GM12878 (cell line): ENCODE results near the gene CCDC107.

ENCODE experiments used
- BCL11A ChIP-seq: IDR thresholded peaks from 2 replicates; pipeline ENCODE4 v1.6.1; 2011; ENCODE audit warnings: low read depth, low read length
- FOXM1 ChIP-seq: IDR thresholded peaks from 2 replicates; pipeline ENCODE4 v1.6.1; 2012; ENCODE audit warnings: low read depth, mild to moderate bottlenecking, inconsistent platforms, low read length, moderate library complexity
- POLR2AphosphoS5 ChIP-seq: IDR thresholded peaks from 2 replicates; pipeline ENCODE4 v1.6.1; 2011; ENCODE audit warnings: mild to moderate bottlenecking, low read length, inconsistent platforms
- TF ChIP-seq, protein P1 (sequence below), 3 experiments: IDR thresholded peaks in 2 of 3; conservative IDR thresholded peaks in 1 of 3; 2 replicates each; pipeline ENCODE4 v1.5.1; 2011; ENCODE audit warnings: low read depth in 3 of 3, low read length in 3 of 3, mild to moderate bottlenecking in 3 of 3, control low read depth in 2 of 3, moderate library complexity in 2 of 3, inconsistent platforms in 1 of 3, mixed read lengths in 1 of 3; ENCODE audit not compliant: control insufficient read depth in 2 of 3, insufficient read depth in 1 of 3; ENCODE audit errors: extremely low read depth in 1 of 3
- TF ChIP-seq, protein P2 (sequence below): fragments of 450-650 bp; IDR thresholded peaks from 2 replicates; pipeline ENCODE4 v1.6.1; 2017; ENCODE audit warnings: mild to moderate bottlenecking, low read depth, inconsistent platforms; ENCODE audit not compliant: poor library complexity, severe bottlenecking

DNA sequence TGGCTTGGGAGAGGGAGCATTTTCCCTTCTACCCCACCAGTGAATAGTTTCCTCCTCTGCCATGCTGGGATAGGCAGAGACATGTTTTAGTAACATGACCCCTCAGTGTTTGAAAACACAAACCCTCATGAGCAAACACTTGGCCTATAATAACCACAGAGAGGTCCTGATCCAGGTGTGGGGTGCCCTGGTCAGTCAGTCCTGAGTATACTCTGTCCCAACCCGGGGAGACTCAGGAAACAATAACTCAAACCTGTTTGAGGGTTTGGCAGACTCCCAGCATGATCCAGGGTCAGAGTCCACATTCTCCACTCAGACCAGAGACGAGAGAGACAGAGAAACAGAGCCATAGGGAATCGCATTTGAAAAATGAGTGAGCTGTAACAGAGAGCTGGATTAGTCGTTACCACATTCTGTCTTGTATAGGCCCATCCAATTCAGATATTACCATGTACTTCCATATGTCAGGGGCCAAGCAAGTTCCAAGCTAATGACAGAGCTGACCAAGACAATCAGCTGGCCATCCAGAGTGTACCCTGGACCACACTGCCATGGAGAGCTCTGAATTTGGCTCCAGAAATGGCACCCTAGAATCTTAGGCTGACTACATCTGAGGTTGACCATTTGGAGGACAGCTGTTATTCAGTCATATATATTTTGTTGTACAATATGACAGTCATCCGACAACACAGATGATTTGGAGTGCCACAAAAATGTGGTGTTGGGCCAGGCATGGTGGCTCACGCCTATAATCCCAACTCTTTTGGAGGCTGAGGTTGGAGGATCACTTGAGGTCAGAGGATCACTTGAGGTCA lies 11.4 kb downstream of the CCDC107 start:
- TF ChIP-seq, protein P1, sequence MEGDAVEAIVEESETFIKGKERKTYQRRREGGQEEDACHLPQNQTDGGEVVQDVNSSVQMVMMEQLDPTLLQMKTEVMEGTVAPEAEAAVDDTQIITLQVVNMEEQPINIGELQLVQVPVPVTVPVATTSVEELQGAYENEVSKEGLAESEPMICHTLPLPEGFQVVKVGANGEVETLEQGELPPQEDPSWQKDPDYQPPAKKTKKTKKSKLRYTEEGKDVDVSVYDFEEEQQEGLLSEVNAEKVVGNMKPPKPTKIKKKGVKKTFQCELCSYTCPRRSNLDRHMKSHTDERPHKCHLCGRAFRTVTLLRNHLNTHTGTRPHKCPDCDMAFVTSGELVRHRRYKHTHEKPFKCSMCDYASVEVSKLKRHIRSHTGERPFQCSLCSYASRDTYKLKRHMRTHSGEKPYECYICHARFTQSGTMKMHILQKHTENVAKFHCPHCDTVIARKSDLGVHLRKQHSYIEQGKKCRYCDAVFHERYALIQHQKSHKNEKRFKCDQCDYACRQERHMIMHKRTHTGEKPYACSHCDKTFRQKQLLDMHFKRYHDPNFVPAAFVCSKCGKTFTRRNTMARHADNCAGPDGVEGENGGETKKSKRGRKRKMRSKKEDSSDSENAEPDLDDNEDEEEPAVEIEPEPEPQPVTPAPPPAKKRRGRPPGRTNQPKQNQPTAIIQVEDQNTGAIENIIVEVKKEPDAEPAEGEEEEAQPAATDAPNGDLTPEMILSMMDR (IDR thresholded peaks at IDR 0.05 in 2 of 3, conservative IDR thresholded peaks at IDR 0.05 in 1 of 3; ENCODE audit: control insufficient read depth in 2 of 3, extremely low read depth in 1 of 3, insufficient read depth in 1 of 3, low read depth in 3 of 3, low read length in 3 of 3) = no peak
- TF ChIP-seq POLR2AphosphoS5 = no peak
- TF ChIP-seq BCL11A = no peak
- TF ChIP-seq, protein P2, sequence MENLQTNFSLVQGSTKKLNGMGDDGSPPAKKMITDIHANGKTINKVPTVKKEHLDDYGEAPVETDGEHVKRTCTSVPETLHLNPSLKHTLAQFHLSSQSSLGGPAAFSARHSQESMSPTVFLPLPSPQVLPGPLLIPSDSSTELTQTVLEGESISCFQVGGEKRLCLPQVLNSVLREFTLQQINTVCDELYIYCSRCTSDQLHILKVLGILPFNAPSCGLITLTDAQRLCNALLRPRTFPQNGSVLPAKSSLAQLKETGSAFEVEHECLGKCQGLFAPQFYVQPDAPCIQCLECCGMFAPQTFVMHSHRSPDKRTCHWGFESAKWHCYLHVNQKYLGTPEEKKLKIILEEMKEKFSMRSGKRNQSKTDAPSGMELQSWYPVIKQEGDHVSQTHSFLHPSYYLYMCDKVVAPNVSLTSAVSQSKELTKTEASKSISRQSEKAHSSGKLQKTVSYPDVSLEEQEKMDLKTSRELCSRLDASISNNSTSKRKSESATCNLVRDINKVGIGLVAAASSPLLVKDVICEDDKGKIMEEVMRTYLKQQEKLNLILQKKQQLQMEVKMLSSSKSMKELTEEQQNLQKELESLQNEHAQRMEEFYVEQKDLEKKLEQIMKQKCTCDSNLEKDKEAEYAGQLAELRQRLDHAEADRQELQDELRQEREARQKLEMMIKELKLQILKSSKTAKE = no peak
- no peak for TF ChIP-seq FOXM1
